ENCODE results near the gene ZNF524.

- TF ChIP-seq CTCF (conservative IDR thresholded peaks at IDR 0.05; ENCODE audit: low read length) (no peak), EZH2phosphoT487 (IDR thresholded peaks at IDR 0.05; ENCODE audit: borderline replicate concordance, low read depth, low read length) (no peak)
These were observed 41.5 kb downstream of the ZNF524 start for GRCh38 chr19:55641426-55642152.

Measured in OCI-LY7 (cell line).